ENCODE data around the gene NRIP2.

The NRIP2 gene

DNA sequence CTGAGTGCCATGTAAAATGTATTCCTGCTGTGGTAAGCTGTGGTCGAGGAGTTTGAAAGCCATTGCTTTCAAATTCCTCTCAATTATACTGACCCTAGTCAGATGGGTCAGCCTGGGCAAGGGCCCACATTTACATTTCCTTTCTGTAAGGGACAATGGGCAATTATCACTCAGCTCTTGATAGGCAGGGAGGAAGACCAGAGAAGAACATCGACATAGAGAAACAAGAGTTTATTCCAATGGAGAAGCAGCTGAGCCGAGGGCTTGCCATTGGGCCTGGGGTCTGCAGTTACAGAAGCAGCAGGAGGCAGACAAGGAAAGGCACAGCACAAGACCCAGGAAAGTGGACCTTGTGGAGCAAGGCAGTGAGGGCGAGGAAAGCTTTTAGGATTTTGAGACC lies 9.7 kb downstream of the NRIP2 start (continued):
- TF ChIP-seq, protein P1, sequence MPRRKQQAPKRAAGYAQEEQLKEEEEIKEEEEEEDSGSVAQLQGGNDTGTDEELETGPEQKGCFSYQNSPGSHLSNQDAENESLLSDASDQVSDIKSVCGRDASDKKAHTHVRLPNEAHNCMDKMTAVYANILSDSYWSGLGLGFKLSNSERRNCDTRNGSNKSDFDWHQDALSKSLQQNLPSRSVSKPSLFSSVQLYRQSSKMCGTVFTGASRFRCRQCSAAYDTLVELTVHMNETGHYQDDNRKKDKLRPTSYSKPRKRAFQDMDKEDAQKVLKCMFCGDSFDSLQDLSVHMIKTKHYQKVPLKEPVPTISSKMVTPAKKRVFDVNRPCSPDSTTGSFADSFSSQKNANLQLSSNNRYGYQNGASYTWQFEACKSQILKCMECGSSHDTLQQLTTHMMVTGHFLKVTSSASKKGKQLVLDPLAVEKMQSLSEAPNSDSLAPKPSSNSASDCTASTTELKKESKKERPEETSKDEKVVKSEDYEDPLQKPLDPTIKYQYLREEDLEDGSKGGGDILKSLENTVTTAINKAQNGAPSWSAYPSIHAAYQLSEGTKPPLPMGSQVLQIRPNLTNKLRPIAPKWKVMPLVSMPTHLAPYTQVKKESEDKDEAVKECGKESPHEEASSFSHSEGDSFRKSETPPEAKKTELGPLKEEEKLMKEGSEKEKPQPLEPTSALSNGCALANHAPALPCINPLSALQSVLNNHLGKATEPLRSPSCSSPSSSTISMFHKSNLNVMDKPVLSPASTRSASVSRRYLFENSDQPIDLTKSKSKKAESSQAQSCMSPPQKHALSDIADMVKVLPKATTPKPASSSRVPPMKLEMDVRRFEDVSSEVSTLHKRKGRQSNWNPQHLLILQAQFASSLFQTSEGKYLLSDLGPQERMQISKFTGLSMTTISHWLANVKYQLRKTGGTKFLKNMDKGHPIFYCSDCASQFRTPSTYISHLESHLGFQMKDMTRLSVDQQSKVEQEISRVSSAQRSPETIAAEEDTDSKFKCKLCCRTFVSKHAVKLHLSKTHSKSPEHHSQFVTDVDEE (CRISPR knock-in tag; IDR thresholded peaks at IDR 0.05) = no peak
- TF ChIP-seq ESRRG (CRISPR knock-in tag; IDR thresholded peaks at IDR 0.05) (no peak), ZNF70 (CRISPR knock-in tag; IDR thresholded peaks at IDR 0.05) (no peak), ZFP3 (CRISPR knock-in tag; IDR thresholded peaks at IDR 0.05) (no peak), RARB (CRISPR knock-in tag; IDR thresholded peaks at IDR 0.05) (no peak), ZNF8 (CRISPR knock-in tag; IDR thresholded peaks at IDR 0.05) (no peak)

DNA sequence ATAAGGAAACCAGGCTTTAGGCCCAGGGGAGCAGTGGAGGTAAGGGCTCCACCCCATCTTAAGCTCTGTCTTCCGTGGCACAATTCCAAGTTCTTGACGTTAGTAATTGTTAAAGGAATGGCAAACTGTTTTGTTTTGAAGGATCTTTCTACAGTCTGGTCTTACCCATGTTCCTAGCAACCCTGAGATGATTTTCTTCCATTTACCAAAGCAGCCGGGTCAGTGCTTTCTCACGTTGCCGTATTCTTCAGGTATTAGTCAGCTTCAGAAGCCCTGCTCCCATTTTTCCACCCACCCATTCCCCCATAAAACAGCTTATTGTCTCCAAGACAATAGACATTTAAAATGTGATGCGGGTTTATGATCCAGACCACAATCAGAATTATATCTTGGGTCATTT lies 10.3 kb downstream of the NRIP2 start:
- TF ChIP-seq TCF4 (CRISPR knock-in tag; IDR thresholded peaks at IDR 0.05; ENCODE audit: borderline replicate concordance) (no peak), CSDC2 (CRISPR knock-in tag; IDR thresholded peaks at IDR 0.05) (no peak), PPARA (CRISPR knock-in tag; IDR thresholded peaks at IDR 0.05; ENCODE audit: borderline replicate concordance) (no peak), ESRRG (CRISPR knock-in tag; IDR thresholded peaks at IDR 0.05) (no peak), ZFP30 (CRISPR knock-in tag; IDR thresholded peaks at IDR 0.05) (no peak), ZC3H10 (CRISPR knock-in tag; IDR thresholded peaks at IDR 0.05) (no peak), RARB (CRISPR knock-in tag; IDR thresholded peaks at IDR 0.05) (no peak), SNAI2 (CRISPR knock-in tag; IDR thresholded peaks at IDR 0.05) (no peak), TOX (CRISPR knock-in tag; IDR thresholded peaks at IDR 0.05; ENCODE audit: borderline replicate concordance) (no peak), ISL1 (CRISPR knock-in tag; IDR thresholded peaks at IDR 0.05) (no peak)
- TF ChIP-seq, protein P2, sequence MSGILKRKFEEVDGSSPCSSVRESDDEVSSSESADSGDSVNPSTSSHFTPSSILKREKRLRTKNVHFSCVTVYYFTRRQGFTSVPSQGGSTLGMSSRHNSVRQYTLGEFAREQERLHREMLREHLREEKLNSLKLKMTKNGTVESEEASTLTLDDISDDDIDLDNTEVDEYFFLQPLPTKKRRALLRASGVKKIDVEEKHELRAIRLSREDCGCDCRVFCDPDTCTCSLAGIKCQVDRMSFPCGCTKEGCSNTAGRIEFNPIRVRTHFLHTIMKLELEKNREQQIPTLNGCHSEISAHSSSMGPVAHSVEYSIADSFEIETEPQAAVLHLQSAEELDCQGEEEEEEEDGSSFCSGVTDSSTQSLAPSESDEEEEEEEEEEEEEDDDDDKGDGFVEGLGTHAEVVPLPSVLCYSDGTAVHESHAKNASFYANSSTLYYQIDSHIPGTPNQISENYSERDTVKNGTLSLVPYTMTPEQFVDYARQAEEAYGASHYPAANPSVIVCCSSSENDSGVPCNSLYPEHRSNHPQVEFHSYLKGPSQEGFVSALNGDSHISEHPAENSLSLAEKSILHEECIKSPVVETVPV (CRISPR knock-in tag; IDR thresholded peaks at IDR 0.05) = no peak
- TF ChIP-seq, protein P3, sequence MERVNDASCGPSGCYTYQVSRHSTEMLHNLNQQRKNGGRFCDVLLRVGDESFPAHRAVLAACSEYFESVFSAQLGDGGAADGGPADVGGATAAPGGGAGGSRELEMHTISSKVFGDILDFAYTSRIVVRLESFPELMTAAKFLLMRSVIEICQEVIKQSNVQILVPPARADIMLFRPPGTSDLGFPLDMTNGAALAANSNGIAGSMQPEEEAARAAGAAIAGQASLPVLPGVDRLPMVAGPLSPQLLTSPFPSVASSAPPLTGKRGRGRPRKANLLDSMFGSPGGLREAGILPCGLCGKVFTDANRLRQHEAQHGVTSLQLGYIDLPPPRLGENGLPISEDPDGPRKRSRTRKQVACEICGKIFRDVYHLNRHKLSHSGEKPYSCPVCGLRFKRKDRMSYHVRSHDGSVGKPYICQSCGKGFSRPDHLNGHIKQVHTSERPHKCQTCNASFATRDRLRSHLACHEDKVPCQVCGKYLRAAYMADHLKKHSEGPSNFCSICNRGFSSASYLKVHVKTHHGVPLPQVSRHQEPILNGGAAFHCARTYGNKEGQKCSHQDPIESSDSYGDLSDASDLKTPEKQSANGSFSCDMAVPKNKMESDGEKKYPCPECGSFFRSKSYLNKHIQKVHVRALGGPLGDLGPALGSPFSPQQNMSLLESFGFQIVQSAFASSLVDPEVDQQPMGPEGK (CRISPR knock-in tag; IDR thresholded peaks at IDR 0.05; ENCODE audit: borderline replicate concordance) = no peak
- TF ChIP-seq, protein P4, sequence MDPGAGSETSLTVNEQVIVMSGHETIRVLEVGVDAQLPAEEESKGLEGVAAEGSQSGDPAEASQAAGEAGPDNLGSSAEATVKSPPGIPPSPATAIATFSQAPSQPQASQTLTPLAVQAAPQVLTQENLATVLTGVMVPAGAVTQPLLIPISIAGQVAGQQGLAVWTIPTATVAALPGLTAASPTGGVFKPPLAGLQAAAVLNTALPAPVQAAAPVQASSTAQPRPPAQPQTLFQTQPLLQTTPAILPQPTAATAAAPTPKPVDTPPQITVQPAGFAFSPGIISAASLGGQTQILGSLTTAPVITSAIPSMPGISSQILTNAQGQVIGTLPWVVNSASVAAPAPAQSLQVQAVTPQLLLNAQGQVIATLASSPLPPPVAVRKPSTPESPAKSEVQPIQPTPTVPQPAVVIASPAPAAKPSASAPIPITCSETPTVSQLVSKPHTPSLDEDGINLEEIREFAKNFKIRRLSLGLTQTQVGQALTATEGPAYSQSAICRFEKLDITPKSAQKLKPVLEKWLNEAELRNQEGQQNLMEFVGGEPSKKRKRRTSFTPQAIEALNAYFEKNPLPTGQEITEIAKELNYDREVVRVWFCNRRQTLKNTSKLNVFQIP (CRISPR knock-in tag; IDR thresholded peaks at IDR 0.05; ENCODE audit: borderline replicate concordance, low read depth) = no peak
- ATAC-seq = no peak

DNA sequence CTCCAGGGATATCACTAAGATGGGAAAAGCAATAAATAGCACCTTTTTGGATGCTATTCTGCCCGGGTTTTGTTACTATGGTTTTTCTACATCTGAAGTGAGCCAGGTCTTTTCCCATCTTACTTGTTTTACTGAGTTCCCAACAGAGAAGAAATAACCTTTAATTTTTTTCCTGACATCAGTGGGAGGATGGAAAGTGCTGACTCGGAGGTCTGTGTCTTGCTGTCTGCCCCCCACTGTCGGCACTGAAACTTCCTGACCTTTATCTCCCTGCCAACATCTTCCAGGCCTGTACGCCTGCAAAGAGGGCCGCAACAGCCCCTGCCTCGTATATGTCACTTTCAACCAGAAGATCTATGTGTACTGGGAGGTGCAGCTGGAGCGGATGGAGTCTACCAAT lies 11.4 kb downstream of the NRIP2 start:
- TF ChIP-seq, protein P2 (CRISPR knock-in tag; IDR thresholded peaks at IDR 0.05) = no peak
- TF ChIP-seq SNAI2 (CRISPR knock-in tag; IDR thresholded peaks at IDR 0.05) (no peak), BACH2 (CRISPR knock-in tag; IDR thresholded peaks at IDR 0.05; ENCODE audit: borderline replicate concordance) (no peak), PPARA (CRISPR knock-in tag; IDR thresholded peaks at IDR 0.05; ENCODE audit: borderline replicate concordance) (no peak), ZC3H10 (CRISPR knock-in tag; IDR thresholded peaks at IDR 0.05) (no peak), OSR1 (CRISPR knock-in tag; IDR thresholded peaks at IDR 0.05) (no peak), ZFP3 (CRISPR knock-in tag; IDR thresholded peaks at IDR 0.05) (no peak), ZFP30 (CRISPR knock-in tag; IDR thresholded peaks at IDR 0.05) (no peak)
- TF ChIP-seq, protein P3 (CRISPR knock-in tag; IDR thresholded peaks at IDR 0.05; ENCODE audit: borderline replicate concordance) = no peak

More for the DNA sequence above, 11.4 kb downstream of the NRIP2 start:
- no peak for ATAC-seq
